HG02571 (cell line): ENCODE results near the gene CRYAA.
"Not testable (repeated sequence)": the region's sequence is repeated elsewhere in the genome, so short reads cannot be mapped to it uniquely, and the experiment has no call there.

Experiments used
- ATAC-seq: cut with Tn5 transposase; IDR thresholded peaks from one replicate; pipeline ENCODE4 v1.9.1; 2021; ENCODE audit warnings: mild to moderate bottlenecking, moderate library complexity; ENCODE audit not compliant: unreplicated experiment

Gene CRYAA

GRCh38 chr21:43168708-43169107, at the start of gene CRYAA:
Gene CRYAA (plus strand): TSS chr21:43169008. CDS start chr21:43169100, 92 bp downstream.
- not testable (repeated sequence) for ATAC-seq

GRCh38 chr21:43130094-43130493, 38.7 kb upstream of the CRYAA start:
- ATAC-seq: not testable (repeated sequence)

GRCh38 chr21:43134520-43134919, 34.3 kb upstream of the CRYAA start:
- ATAC-seq: not testable (repeated sequence)

- not testable (repeated sequence) for ATAC-seq
These were observed 29.9 kb upstream of the CRYAA start for GRCh38 chr21:43138944-43139343.

- not testable (repeated sequence) for ATAC-seq
These were observed 27.4 kb upstream of the CRYAA start for GRCh38 chr21:43141407-43141806.

GRCh38 chr21:43146637-43147036, 22.2 kb upstream of the CRYAA start:
- not testable (repeated sequence) for ATAC-seq

GRCh38 chr21:43147999-43148398, 20.8 kb upstream of the CRYAA start:
- not testable (repeated sequence) for ATAC-seq

GRCh38 chr21:43149344-43149743, 19.5 kb upstream of the CRYAA start:
- not testable (repeated sequence) for ATAC-seq

GRCh38 chr21:43153601-43154000, 15.2 kb upstream of the CRYAA start:
- ATAC-seq: not testable (repeated sequence)

- ATAC-seq: not testable (repeated sequence)
These were observed 9.3 kb upstream of the CRYAA start for GRCh38 chr21:43159279-43160175.

- ATAC-seq: not testable (repeated sequence)
These were observed 6.7 kb upstream of the CRYAA start for GRCh38 chr21:43161826-43162707.

GRCh38 chr21:43162708-43163205, 6.1 kb upstream of the CRYAA start:
- ATAC-seq: not testable (repeated sequence)

- ATAC-seq: not testable (repeated sequence)
These were observed 4.0 kb upstream of the CRYAA start for GRCh38 chr21:43164823-43165222.

- ATAC-seq: not testable (repeated sequence)
These were observed 3.1 kb upstream of the CRYAA start for GRCh38 chr21:43165734-43166133.

GRCh38 chr21:43169230-43169886, 550 bp downstream of the CRYAA start:
- ATAC-seq: not testable (repeated sequence)

GRCh38 chr21:43169891-43170290, 1.1 kb downstream of the CRYAA start:
- not testable (repeated sequence) for ATAC-seq

- ATAC-seq: not testable (repeated sequence)
These were observed 4.0 kb downstream of the CRYAA start for GRCh38 chr21:43172812-43173211.

GRCh38 chr21:43173438-43173837, 4.6 kb downstream of the CRYAA start:
- ATAC-seq: not testable (repeated sequence)

- ATAC-seq: not testable (repeated sequence)
These were observed 5.1 kb downstream of the CRYAA start for GRCh38 chr21:43173930-43174329.

- ATAC-seq: not testable (repeated sequence)
These were observed 6.2 kb downstream of the CRYAA start for GRCh38 chr21:43174998-43175397.
